ENCODE results near the gene JMJD4.

Gene JMJD4

GRCh38 chr1:227734856-227735538 lies at the start of gene JMJD4, which contains the start of gene SNAP47:
JMJD4 (minus strand) TSS chr1:227735302; CDS start chr1:227735273, 29 bp downstream.
SNAP47 (plus strand) TSS chr1:227735435; CDS start chr1:227747737, 12,302 bp downstream.
- DNase-seq: peak; percentile 86

- DNase-seq: no peak
These were observed 47.1 kb upstream of the JMJD4 start for GRCh38 chr1:227782226-227782625.

GRCh38 chr1:227781314-227781930 lies 46.3 kb upstream of the JMJD4 start:
- no peak for DNase-seq

DNA sequence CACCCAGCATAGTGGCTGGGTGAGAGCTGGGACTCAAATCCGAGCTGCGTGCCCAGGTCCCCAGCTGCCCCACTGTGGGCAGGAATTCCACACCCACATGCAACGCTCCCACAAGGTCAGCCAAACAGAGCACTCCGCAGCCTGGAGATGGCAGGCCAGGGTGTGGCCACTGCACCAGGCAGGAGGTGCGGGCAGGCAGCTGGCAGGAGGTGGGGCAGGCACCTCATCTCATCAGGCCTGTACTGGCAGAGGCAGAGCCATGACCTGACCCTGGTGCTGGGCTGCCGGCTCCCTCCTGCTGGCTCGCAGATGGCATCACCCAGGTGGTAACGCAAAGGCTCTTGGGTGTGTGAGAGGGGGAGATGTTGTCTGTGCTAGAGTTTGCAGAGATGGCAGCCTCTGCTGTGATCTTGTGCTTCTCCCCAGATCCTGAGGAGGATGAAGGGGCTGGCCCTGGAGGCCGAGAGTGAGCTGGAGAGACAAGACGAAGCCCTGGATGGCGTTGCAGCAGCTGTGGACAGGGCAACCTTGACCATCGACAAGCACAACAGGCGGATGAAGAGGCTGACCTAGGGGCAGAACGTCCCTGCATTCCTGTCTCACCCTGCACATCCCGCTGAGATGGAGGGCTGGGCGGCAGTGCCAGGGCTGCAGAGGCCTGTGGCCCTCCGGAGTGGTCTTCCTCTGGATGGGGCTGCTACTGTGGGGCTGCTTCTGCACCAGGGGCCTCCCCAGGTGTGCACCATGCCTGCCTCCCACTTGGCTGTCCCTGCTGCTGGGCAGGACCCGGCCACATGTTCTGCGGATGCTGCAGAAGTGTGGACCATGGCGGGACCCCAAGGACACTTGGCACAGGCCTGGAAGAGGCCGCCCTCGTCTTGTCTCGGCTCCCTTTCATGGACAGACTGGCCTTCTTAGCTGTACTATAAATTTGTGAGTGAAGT lies 45.3 kb upstream of the JMJD4 start:
- peak; percentile 62 for DNase-seq

- no peak for DNase-seq
These were observed 44.6 kb upstream of the JMJD4 start for GRCh38 chr1:227779685-227780084.

- no peak for DNase-seq
These were observed 43.9 kb upstream of the JMJD4 start for GRCh38 chr1:227779021-227779441.

- DNase-seq: no peak
These were observed 43.4 kb upstream of the JMJD4 start for GRCh38 chr1:227778401-227778947.

DNA sequence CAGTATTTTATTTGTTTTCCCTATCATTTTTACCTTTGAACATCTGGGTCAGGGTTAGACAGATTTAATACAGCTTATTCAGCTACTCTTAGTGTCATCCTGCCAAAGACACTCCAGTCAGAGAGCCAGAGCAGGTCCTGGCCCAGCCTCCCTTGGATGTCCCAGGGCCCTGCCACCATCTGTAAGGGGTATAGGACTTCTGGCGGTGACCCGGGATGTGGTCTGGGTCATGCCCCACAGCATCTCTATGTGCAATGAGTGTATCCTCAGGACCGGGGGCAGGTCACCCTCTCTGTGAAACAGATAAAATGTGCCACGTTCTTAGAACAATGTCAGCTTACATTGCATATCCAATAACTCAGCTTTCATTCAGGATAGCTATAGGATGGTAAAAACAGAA lies 42.5 kb upstream of the JMJD4 start:
- no peak for DNase-seq

DNA sequence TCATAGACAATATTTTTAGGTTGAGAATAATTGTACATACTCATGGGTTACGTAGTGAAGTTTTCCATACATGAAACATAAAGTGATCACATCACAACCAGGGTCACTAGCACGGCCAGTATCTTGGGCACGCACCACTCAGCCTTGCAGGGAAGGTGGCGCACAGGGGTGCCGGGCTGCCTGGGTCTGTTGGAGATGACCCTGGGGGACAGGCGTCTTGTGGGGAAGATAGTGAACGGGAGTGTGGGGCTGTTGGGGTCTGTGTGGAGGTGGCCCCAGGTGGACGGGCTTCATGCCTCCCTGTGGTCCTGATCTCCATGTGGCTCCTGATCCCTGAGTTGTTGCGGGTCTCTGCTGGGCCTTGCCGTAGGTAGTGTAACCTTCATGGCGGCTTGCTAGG lies 42.1 kb upstream of the JMJD4 start:
- DNase-seq: no peak

DNA sequence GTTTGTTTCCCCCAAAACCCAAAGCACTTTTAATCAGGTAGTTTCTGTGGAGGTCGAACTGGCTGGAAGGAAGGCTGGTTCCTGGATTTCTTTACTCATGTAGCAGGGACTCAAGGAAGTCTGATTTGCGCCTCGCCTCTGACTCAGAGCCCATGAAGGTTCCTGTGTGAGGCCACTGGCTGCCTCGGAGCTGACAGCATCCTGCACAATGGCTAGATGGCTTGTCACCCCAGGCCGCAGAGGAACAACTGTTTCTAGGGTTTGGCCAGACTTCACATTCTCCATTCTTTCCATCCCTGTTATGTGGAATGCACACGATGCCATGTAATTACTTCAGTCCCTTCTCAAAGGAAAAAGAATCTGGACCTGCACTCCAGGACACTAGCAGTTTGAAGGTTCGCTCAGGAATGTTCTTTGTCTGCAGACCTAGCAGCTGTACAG lies 41.2 kb upstream of the JMJD4 start:
- no peak for DNase-seq

DNA sequence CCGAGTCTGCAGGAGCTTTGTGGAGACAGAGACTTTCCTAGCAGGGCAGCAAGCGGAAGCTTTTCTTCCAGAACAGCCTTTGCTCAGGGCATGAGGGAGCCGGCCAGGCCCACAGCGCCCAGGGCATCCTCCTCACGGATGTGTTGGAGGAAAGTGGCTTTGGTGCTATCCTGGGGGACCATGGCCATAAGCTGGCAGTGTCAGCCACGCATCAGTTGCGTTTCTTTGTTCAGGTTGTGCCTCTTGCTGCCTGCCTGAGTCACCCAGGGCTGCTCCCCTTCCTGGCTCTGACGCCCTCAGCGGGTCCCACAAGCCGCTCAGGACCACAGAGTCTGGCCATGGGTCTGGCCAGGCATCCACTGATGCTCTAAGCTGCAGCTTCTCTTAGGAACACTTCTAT lies 40.7 kb upstream of the JMJD4 start:
- no peak for DNase-seq

- DNase-seq: no peak
These were observed 39.9 kb upstream of the JMJD4 start for GRCh38 chr1:227774821-227775661.

DNA sequence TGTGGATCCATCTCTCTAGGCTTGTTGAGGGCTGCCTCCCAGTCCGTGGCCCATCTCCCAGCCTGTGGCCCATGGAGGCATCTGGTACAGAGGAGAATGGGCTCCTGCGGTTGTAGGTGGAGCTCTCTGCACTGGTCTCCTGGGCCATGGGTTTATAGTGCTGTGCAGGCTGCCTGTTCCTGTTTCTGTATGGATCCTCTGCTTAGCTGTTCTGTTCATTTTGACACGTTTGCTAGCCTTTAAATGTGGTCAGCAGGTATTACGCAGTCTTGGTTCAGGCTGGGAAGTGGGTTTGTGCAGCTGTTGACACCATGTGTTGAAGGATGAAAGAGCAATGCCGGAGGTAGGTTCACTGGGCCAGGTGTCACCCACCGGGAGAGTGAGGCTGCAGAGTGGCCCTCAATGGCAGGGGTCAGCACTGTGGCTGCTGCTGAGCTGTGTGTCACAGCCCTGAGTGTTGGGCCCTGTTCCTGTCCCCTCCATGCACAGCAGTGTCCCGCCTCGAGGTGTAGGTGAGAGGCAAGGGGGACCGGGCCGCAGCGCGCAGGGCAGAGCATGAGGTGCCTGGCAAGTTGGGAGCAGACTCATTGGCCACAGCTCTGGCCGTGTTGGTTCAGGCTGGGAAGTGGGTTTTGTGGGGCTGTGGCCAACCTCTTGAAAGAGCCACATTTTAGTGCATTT lies 39.1 kb upstream of the JMJD4 start:
- DNase-seq: no peak

GRCh38 chr1:227773558-227773957 lies 38.5 kb upstream of the JMJD4 start:
- no peak for DNase-seq

GRCh38 chr1:227771771-227772170 lies 36.7 kb upstream of the JMJD4 start:
- DNase-seq: no peak

- DNase-seq: no peak
These were observed 36.2 kb upstream of the JMJD4 start for GRCh38 chr1:227771326-227771725.

GRCh38 chr1:227770812-227771211 lies 35.7 kb upstream of the JMJD4 start:
- DNase-seq: no peak

GRCh38 chr1:227769936-227770494 lies 34.9 kb upstream of the JMJD4 start:
- DNase-seq: no peak

DNA sequence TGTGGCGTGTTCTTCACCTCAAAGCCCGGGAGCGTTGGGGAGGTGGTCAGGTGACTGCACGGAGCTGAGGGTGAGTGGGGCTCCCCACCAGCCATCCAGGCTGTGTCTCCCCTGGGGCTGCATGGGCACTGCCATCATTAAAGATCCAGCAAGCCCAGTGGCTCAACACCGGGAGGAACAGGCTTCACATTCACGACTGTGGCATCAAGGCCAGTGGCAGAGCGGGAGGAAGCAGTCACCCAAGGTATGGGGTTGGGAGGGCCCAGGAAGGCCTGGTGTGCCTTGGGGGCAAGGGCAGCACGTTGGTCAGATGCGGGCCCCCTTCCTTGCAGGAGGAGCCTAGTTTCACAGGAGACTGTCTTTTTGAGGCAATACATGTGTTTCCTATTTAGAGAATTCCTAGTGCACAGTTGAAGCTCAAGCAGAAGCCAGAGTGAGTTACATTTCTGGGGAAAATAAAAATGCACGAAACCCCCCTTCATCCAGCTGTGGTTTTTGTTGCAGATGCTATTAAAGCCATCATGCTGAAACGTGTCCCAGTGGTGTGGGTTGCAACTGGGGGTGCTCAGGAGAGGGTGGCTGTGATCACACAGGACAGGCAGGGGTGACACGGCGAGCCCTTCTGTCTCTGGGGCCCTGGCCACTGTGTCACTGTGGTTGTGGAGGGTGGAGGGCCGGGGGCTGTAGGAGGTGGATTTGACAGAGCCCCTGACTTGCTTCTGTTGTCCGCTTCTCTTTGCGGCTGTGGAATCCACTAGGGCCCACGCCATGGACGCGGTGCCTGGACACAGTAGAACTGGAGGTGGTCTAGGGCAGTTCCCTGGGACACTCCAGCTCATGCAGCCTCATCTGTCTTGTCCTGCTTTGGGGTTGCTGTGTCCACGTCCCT lies 34.2 kb upstream of the JMJD4 start:
- DNase-seq: no peak

- no peak for DNase-seq
These were observed 33.5 kb upstream of the JMJD4 start for GRCh38 chr1:227768640-227769039.
